SK-N-MC (cell line): ENCODE results near the gene WFIKKN1.

Experiments
- DNase-seq: peaks from one replicate; pipeline ENCODE4 v3.0.0-alpha.2; 2011; ENCODE audit warnings: low read depth, low spot score
- H3K27ac ChIP-seq: fragments of 200-600 bp; sonication (generic); 2 replicates; pipeline ENCODE4 v1.5.1; 2016; ENCODE audit warnings: mixed run types
- H3K36me3 ChIP-seq: fragments of 200-600 bp; sonication (generic); 2 replicates; pipeline ENCODE4 v1.6.1; 2017; ENCODE audit warnings: antibody characterized with exemption, low read length, mixed read lengths; ENCODE audit not compliant: insufficient read depth
- H3K4me3 ChIP-seq: fragments of 200-600 bp; sonication (generic); 2 replicates; pipeline ENCODE4 v1.5.1; 2016
- H3K9ac ChIP-seq: fragments of 200-600 bp; sonication (generic); 2 replicates; pipeline ENCODE4 v1.8.0; 2017; ENCODE audit warnings: mixed run types, mixed read lengths; ENCODE audit not compliant: insufficient read length
- H3K9me3 ChIP-seq: fragments of 200-600 bp; sonication (generic); 2 replicates; pipeline ENCODE4 v1.6.1; 2017; ENCODE audit warnings: low read depth, mild to moderate bottlenecking, antibody characterized with exemption, low read length, moderate library complexity, mixed read lengths
- EZH2 ChIP-seq: fragments of 200-600 bp; sonication (generic); IDR thresholded peaks from one replicate; pipeline ENCODE4 v1.6.1; 2017; ENCODE audit warnings: antibody characterized with exemption
- FOXP2 ChIP-seq: optimal IDR thresholded peaks from 2 replicates; pipeline ENCODE3; 2011; ENCODE audit warnings: mild to moderate bottlenecking, moderate library complexity; ENCODE audit not compliant: insufficient read depth; ENCODE audit errors: extremely low read length, control extremely low read depth
- POLR2AphosphoS5 ChIP-seq: IDR thresholded peaks from 2 replicates; pipeline ENCODE4 v1.6.1; 2012; ENCODE audit warnings: mild to moderate bottlenecking, low read depth, low read length, borderline replicate concordance

WFIKKN1 gene

GRCh38 chr16:679814-680624 lies 49.2 kb downstream of the WFIKKN1 start, which contains the start of gene STUB1:
Gene STUB1, plus strand, starts transcription at chr16:680410. Its CDS starts 116 bp downstream, at chr16:680526.
- H3K36me3 ChIP-seq, result peaks cover 22% of the 10 kb centered on the region
- peak within 1 kb of the TSS; percentile 94 for H3K4me3 ChIP-seq
- peak within 1 kb of the TSS; percentile 91 for H3K9ac ChIP-seq
- H3K27ac ChIP-seq, result peak within 1 kb of the TSS; percentile 91
- DNase-seq, result peak; percentile 52
- TF ChIP-seq EZH2 (no peak), POLR2AphosphoS5 (peak; percentile 69; the same call in 1 of the 2 replicates)
- H3K9me3 ChIP-seq, result no peaks in the 10 kb centered on the region

GRCh38 chr16:680625-680945 lies 49.8 kb downstream of the WFIKKN1 start:
- no peak for DNase-seq
- Histone ChIP-seq H3K9ac (peak overlapping the region; percentile 91), H3K4me3 (peak overlapping the region; percentile 91), H3K9me3 (no peaks in the 10 kb centered on the region), H3K36me3 (peaks cover 22% of the 10 kb centered on the region), H3K27ac (peak overlapping the region; percentile 75)
- TF ChIP-seq FOXP2 (no peak), POLR2AphosphoS5 (no peak)

DNA sequence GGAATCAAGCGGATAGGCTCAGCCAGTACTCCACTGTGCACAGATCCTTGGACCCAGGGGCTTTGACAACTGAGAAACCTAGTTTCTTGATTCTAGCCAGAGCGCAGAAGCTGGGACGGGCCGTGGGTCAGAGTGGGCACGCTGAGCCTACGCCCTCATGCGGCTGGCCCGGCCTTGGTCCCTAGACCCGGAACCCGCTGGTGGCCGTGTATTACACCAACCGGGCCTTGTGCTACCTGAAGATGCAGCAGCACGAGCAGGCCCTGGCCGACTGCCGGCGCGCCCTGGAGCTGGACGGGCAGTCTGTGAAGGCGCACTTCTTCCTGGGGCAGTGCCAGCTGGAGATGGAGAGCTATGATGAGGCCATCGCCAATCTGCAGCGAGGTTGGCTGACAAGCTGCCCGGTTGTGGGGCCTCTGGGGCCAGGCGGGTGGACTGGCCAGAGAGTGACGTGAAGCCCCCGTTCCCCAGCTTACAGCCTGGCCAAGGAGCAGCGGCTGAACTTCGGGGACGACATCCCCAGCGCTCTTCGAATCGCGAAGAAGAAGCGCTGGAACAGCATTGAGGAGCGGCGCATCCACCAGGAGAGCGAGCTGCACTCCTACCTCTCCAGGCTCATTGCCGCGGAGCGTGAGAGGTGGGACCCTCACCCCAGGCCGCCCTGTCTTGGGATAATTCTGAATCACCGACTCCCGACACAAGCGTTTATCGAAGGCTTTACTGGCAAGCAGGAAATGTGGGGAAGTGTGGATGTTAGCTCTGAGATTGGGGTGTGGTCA lies 50.4 kb downstream of the WFIKKN1 start:
- no peaks in the 10 kb centered on the region for H3K9me3 ChIP-seq
- peak overlapping the region; percentile 91 for H3K9ac ChIP-seq
- H3K36me3 ChIP-seq, result peaks cover 22% of the 10 kb centered on the region
- no peak for DNase-seq
- TF ChIP-seq FOXP2, result no peak
- TF ChIP-seq POLR2AphosphoS5, result no peak
- no peak for TF ChIP-seq EZH2
- H3K4me3 ChIP-seq, result peak overlapping the region; percentile 91
- peak overlapping the region; percentile 75 for H3K27ac ChIP-seq

DNA sequence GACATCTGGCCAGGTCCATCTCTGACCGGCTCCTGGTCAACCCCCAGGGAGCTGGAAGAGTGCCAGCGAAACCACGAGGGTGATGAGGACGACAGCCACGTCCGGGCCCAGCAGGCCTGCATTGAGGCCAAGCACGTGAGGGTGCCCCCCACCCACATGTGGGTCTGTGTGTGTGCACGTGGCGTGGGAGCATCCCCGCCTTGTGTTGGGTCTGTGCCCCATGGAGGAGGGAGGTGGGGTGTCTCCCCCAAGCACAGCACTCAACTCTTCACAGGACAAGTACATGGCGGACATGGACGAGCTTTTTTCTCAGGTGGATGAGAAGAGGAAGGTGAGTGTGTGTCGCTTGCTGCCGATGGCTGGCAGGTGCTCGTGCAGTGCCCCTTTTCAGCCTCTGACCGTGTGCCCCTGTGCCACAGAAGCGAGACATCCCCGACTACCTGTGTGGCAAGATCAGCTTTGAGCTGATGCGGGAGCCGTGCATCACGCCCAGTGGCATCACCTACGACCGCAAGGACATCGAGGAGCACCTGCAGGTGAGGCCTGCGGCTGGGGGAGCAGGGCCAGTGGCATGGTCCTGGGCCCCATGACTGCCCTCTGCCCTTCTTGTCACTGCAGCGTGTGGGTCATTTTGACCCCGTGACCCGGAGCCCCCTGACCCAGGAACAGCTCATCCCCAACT lies 51.1 kb downstream of the WFIKKN1 start:
- Histone ChIP-seq H3K9me3 (no peaks in the 10 kb centered on the region), H3K4me3 (peak overlapping the region; percentile 91), H3K27ac (no peak overlapping the region), H3K9ac (peak overlapping the region; percentile 91), H3K36me3 (peaks cover 22% of the 10 kb centered on the region)
- TF ChIP-seq EZH2 (no peak), FOXP2 (no peak), POLR2AphosphoS5 (peak; percentile 60)
- DNase-seq, result no peak

DNA sequence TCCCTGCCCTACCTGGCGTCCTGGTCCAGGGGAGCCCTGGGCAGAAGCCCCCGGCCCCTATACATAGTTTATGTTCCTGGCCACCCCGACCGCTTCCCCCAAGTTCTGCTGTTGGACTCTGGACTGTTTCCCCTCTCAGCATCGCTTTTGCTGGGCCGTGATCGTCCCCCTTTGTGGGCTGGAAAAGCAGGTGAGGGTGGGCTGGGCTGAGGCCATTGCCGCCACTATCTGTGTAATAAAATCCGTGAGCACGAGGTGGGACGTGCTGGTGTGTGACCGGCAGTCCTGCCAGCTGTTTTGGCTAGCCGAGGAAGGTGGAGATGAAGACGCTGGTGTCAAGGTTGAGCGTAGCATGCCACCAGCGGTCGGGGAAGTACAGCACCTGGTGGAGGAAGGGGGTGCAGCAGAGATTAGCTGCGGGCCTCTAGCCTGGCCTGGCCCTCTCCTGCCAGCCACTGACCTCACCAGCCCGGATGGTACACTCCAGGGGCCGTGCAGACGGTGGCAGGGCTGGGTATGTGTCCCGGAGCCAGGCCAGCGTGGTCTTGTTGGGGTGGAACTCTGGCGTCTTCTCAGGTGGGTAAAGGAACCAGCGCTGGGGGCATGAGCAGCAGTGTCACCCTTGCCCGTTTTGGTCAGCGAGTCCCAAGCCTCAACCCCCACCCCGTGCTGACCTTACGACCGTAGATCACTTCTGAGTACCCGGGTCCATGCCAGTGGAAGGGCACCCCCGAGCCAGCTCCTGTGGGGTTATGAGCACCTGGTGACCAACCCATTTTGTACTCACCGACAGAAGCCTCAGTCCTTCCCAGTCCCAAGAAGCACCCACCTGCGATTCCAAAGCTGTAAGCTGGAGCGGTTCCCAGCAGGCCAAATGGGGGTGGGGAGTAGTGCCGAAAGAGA lies 52.0 kb downstream of the WFIKKN1 start:
- Histone ChIP-seq H3K4me3 (peak overlapping the region; percentile 88), H3K36me3 (peaks cover 22% of the 10 kb centered on the region), H3K9me3 (no peaks in the 10 kb centered on the region), H3K27ac (no peak overlapping the region), H3K9ac (no peak overlapping the region)
- DNase-seq, result no peak
- peak; percentile 54; the same call in 1 of the 2 replicates for TF ChIP-seq POLR2AphosphoS5
- no peak for TF ChIP-seq FOXP2

- Histone ChIP-seq H3K9ac (peak overlapping the region; percentile 82), H3K36me3 (peaks cover 22% of the 10 kb centered on the region), H3K4me3 (peak overlapping the region; percentile 88), H3K27ac (peak overlapping the region; percentile 50; the same call in 1 of the 2 replicates), H3K9me3 (no peaks in the 10 kb centered on the region)
- DNase-seq, result no peak
- TF ChIP-seq FOXP2, result no peak
- TF ChIP-seq EZH2, result no peak
- no peak for TF ChIP-seq POLR2AphosphoS5
Measured at GRCh38 chr16:683396-684070, 52.7 kb downstream of the WFIKKN1 start.
